CD4-positive, alpha-beta T cell treated with Interleukin-4 for 4 hours (primary cell): ENCODE data around the gene CNTNAP5.

Source experiments
- DNase-seq: peaks from one replicate; pipeline ENCODE4 v3.0.0-alpha.2; 2020

CNTNAP5 gene

GRCh38 chr2:124065636-124066035, 40.5 kb downstream of the CNTNAP5 start:
- no peak for DNase-seq

GRCh38 chr2:124066776-124067175, 41.7 kb downstream of the CNTNAP5 start:
- DNase-seq, result no peak

GRCh38 chr2:124079045-124079444, 54.0 kb downstream of the CNTNAP5 start:
- DNase-seq, result no peak

GRCh38 chr2:124080281-124081153, 55.4 kb downstream of the CNTNAP5 start:
- DNase-seq, result no peak

GRCh38 chr2:124081154-124081716, 56.1 kb downstream of the CNTNAP5 start:
- no peak for DNase-seq

GRCh38 chr2:124088616-124089015, 63.5 kb downstream of the CNTNAP5 start:
- DNase-seq, result no peak

- no peak for DNase-seq
These were observed 66.6 kb downstream of the CNTNAP5 start for GRCh38 chr2:124091721-124092120.

- DNase-seq, result no peak
These were observed 67.6 kb downstream of the CNTNAP5 start for GRCh38 chr2:124092651-124093050.

- DNase-seq, result no peak
These were observed 79.8 kb downstream of the CNTNAP5 start for GRCh38 chr2:124104914-124105313.

GRCh38 chr2:124112206-124112605, 87.1 kb downstream of the CNTNAP5 start:
- DNase-seq, result no peak

- DNase-seq, result no peak
These were observed 87.9 kb downstream of the CNTNAP5 start for GRCh38 chr2:124112966-124113365.

- DNase-seq, result no peak
These were observed 95.2 kb downstream of the CNTNAP5 start for GRCh38 chr2:124120246-124120645.

GRCh38 chr2:124121106-124121505, 96.0 kb downstream of the CNTNAP5 start:
- no peak for DNase-seq

- no peak for DNase-seq
These were observed 96.7 kb downstream of the CNTNAP5 start for GRCh38 chr2:124121760-124122275.

- DNase-seq, result no peak
These were observed 97.3 kb downstream of the CNTNAP5 start for GRCh38 chr2:124122340-124122739.

GRCh38 chr2:124131276-124131675, 106.2 kb downstream of the CNTNAP5 start:
- no peak for DNase-seq

GRCh38 chr2:124136110-124136509, 111.0 kb downstream of the CNTNAP5 start:
- DNase-seq, result no peak

- DNase-seq, result no peak
These were observed 113.0 kb downstream of the CNTNAP5 start for GRCh38 chr2:124138076-124138475.

GRCh38 chr2:124145982-124146381, 120.9 kb downstream of the CNTNAP5 start:
- DNase-seq, result no peak

GRCh38 chr2:124147552-124147951, 122.5 kb downstream of the CNTNAP5 start:
- no peak for DNase-seq

GRCh38 chr2:124149571-124149970, 124.5 kb downstream of the CNTNAP5 start:
- no peak for DNase-seq

GRCh38 chr2:124151691-124152090, 126.6 kb downstream of the CNTNAP5 start:
- no peak for DNase-seq

GRCh38 chr2:124153713-124154112, 128.6 kb downstream of the CNTNAP5 start:
- DNase-seq, result no peak

- no peak for DNase-seq
These were observed 134.1 kb downstream of the CNTNAP5 start for GRCh38 chr2:124159166-124159565.
